NAMALWA (cell line): ENCODE measurements around the gene SMIM8.

ENCODE experiments used
- DNase-seq: peaks from one replicate; pipeline ENCODE4 v3.0.0-alpha.2; 2015; ENCODE audit warnings: low spot score

SMIM8 gene

DNA sequence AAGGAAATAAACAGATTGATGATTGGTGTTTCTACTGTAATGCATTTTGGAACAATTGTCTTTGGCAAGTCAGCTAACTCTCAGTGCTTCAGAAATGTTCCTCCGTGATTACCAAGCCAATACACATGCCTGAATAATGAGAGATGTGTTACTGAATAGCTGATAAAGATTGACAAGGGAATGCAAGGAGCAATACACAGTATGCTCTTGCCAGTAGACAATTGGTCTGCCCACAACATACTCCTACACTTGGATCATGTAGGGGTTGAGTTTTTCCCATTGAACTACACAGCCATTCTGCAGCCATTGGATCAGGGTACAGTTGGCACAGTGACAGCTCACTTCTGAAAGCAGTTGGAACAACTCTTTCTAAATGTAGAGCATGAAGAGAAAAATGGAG is 12.3 kb downstream of the SMIM8 start:
- DNase-seq = no peak

DNA sequence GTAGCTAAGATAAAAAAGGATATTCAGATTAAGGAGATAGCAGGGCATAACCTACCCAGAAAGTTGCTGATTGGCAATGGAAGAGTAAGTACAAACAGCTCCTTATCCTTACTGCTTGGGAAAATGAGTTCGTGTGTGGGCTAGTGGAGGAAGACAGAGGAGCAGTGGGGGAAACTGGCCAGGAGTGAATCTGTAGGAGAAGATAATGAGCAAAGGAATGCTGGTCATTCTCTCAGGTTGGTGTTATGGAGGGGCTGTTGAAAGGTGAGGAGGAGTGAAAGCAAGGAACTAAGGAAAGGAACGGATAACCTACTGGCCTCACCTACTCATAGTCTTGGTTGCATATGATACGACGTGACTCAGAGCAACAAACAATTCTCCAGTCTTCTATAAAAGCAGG is 14.0 kb downstream of the SMIM8 start:
- DNase-seq = no peak

DNA sequence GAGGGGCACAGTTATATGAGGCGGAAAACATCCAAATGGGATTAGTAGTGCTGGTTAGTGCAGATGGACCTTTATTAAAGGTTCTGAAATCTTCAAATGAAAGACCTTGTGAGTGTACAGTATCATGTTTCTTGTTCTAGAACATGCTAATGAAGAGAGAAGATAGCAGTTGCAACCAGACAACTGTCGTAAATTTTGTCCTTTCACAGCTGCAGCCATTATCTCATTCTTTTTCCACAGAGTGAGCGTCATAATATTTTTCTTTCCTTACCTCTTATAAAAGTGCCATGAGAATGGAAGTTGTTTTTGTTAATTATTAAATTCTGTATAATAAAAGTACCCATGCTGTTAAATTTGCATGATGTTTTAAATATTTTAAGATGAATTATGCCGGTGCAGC is 17.8 kb downstream of the SMIM8 start:
- no peak for DNase-seq

DNA sequence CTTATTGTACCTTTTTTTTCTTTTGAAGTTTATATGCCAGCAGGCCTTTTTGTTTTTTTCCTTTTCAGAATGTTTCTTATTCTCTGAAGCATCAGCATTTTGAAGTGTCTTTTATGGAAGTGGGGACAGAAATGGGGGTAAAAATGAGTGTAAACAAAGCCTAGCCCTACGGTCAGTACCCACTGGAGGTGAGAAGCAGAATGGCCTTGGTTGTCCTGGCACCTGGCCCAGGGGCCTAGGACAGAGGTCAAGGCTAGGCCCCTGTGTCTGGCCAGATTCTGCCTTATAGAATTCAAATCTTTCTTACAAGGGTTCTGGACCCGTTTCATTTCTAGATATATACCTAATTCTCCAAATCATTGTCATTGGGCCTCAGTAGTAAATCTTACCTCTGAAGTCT is 18.8 kb downstream of the SMIM8 start:
- DNase-seq = no peak

DNA sequence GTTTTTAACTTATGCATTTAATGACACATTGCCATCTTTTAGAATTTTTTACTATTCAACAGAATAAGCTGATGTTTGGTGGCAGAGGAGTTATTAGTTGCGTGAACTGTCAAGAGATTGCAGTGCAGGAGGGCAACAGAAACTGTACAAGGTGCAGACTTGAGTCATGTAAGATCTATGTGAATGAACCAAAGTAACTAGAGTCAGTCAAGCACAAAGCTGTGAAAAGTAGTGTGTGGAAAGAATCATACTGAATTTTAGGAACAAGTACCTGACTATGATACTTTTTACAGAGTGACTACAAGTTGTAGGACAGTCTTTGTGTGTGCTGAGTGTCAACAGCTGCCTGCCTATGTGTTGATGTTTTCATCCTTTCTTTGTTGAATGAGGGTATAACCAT is 19.5 kb downstream of the SMIM8 start:
- DNase-seq = no peak

DNA sequence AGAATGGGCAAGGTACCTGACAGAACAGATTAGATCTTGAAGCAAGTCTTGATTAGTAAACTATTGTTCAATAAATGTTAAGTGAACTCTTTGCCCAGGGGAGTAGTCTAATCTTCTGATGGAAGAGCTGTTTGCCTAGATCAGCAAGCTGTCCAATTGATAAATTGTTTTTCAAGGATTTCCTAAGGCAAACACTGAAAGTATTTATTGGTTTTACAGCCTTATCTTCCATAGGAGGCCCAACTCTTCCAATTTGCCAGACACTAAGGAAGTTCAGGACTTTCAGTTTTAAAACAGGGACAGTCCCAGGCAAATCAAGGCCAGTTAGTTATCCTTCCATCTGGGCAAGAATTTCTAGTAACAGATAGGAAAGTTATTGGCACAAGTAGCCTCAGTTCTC is 20.4 kb downstream of the SMIM8 start:
- no peak for DNase-seq

DNA sequence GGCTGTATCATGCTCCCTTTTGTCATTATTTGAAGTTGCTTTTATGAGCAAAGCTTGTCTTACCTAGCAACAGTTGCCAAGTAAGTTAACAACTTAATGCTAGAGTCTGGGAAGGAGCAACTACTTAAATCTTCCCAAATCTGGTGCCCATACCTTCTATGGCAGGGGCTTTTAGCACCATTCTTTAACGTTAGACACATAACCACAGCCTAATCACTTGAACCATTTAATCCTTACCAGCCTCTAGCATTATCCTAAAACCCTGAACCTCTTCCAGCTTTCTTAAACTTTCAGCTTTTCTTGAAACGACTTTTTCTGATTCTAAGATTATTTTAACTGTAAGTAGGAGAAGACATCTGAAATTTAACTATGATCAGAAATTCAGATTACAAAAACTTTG is 22.3 kb downstream of the SMIM8 start, which contains the start of gene C6orf163:
TSS of gene C6orf163 (plus strand) at position 83 of the 400 bp plus-strand sequence. CDS start at position 370, 287 bp downstream.
- no peak for DNase-seq

DNA sequence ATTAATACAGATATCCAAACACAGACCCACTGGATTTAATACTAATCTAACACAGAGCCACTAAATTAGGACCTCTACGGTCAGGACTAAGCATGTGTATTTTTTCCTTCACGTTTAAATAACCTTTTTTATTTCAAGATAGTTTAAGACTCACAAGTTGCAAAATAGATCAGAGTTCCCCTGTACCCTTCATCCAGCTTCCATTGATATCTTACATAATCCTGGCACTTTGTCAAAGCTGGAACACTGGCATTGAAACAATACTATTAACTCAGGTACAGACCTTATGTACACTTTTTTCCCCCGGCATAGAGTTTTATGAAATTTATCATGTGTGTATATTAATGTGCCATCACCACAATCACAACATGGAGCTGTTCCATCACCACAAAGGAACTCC is 24.3 kb downstream of the SMIM8 start:
- DNase-seq = no peak

DNA sequence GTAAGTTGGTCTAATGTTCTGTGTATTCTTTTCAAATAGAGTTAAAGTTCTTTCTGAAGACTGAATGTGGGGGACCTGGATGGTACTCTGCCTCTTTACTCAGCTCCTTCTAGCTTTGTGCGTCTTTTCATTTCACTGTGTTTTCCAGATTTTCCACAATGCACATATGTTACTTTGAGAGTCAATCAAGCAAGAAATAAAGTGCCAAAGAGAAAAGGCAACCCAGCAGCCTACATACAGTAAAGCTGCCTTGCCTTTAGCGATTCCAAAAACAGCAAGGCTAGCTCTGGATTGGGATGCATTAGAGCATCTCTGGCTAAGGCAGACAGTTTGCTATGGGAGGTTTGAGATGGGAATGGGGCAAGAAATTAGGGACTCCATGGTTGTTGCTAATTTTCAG is 27.5 kb downstream of the SMIM8 start:
- no peak for DNase-seq

DNA sequence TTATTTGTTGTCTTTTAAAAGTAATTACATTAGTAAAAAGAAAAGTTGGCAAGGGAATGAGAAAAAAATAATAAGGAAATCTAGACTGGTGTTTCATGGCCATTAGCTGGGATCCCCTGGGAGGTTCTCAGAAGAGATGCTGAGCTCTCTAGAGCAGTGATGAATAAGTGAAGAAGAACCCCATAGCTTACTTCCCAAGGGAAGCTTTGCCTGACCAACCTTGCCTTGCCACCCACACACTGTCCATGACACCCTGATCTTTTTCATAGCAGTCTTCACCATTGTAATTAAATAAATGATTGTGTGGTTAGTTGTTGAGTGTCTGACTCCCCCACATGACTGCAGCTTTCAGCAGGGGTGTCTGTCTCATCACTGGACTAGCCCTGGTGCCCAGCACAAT is 28.1 kb downstream of the SMIM8 start:
- no peak for DNase-seq

DNA sequence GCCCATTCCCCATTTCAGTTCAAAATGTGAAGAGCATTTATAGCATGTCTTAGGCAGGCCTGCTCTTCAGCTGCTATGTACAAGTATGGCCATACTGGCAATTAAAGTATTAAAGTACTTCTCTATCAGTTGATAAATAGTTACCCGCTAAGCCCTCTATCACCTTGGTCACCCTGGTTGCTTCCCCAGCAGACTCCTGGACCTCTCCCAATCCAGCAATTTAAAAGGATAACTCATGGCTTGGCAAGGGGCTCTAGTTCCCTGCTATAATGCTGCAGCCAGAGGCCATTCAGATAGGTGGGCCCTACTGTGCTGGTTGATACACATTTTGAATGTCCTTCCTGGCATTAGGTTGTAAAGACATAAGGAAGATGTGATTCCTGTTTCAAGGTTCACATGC is 29.2 kb downstream of the SMIM8 start:
- DNase-seq = no peak

DNA sequence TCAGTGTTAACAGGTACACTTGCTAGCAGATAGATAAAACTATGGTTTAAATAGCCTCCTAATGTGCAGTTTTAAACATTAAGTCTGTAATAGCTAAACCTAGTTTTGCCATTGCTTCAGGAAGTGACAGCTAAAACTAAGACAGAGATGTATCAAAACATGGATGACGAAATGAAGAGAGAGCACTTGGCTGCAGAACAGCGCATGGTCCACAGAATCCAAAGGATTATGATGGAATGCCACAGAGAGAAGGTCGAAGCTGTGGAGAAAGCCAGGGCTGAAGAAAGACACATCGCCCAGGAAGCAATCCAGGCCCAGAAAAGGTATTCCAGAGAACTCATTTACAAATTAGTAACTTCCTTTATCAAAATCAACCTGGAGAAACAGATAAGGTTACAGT is 33.8 kb downstream of the SMIM8 start:
- no peak for DNase-seq

DNA sequence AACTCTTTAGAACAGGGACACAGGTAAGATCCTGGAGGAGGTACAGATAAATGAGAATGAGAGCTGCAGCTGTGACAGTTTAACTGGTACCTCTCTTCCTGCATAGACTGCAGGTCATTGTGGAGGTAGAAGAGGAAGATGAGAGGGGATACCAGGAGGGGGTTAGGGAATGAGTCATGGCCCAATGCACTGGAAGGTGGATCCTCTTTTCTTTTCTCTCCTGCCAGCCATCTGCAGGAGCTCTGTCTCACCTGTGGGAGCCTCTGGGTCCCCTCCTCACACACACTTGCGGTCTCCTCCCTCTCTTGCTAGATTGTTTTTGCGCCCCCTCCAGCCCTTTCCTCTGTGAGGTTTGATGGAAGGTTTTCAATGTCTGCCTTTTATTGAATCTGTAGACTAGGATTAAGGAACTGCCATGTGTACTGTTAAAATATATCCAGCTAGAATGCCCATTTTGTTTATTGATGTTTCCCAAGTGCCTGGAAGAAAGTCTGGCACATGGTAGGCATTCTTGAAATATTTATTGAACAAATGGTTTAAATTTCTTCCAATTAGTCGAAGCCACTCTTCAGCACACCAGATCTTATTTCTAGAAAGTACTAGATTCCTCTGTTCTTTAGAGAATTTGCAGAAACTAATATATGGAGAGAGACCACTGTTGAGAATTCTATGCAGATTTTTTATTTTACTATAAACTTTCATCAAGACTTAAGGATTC is 35.2 kb downstream of the SMIM8 start:
- DNase-seq = no peak

DNA sequence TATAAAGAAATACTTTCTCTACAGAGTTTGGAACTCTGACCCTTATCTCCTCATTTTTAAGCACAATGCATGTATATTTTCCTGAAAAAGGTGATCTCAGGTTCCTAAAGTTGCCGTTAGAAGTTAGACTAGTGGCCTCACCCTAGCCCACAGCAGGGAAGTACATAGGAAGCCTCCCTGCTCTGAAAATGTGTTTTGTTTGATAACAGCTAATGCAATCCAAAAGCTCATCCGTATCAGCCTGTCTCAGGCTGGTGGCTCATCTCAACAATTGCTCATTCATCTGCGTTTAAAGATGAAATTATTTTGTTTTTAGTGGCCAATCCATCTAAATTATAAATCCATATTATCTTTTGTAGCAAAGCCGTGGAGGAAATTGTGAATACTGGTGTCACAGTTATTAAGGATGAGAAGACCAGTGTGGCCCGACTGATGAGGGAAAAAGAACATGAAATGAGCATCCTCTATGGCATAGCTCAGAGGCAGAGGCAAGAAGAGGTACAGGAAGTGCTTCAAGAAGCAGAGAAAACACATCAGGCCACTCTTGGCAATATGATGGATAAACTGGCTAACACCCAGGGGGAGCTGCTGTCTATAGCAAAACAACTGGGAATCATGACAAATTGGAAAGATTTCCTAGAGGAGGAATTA is 42.3 kb downstream of the SMIM8 start:
- DNase-seq = no peak

DNA sequence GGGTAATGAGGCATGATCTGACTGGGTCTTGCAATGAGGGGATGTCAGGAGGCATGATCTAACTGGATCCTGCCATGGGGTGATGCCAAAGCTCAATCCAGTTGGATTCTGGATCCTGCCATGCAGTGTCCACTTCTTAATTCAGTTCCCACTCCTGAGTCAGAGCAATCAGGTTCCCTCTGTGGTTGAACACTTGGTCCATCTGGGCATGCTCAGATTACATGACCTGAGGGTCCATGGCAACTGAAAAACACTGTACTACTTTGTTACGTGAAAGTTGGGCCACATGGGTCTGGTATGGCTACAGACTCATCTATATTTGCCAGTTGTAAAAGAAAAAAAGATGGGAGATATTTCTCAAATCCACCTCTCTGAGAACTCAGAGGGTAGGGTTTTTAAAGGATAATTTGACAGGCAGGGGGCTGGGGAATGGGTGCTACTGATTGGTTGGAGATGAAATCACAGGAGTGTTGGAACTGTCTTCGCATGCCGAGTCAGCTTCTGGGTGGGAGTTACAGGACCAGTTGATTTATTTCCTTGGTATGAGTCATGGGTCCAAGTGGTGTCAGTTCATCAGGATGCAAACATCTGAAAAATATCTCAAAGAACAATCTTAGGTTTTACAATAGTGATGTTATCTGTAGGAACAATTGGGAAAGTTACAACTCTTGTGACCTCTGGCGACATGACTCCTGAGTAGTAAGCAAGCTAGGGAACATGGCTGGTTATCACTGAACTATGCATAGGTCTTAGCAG is 43.9 kb downstream of the SMIM8 start:
- no peak for DNase-seq

DNA sequence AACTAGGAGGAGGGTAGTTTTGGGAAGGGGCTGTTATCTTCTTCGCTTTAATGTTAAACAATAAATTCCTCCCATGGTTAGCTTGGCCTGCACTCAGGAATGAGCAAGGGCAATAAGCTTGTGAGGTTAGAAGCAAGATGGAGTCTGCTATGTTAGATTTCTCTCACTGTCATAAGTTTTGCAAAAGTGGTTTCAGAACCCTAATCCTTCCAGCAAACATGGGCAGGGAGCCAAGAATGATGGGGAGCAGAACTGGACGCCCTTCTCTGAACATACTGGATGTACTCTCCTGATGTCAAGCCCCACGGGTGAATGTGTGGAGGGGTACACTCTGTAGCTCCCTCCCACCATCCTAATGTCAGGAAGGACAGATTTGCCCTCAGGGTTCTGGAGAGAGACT is 44.5 kb downstream of the SMIM8 start:
- no peak for DNase-seq

DNA sequence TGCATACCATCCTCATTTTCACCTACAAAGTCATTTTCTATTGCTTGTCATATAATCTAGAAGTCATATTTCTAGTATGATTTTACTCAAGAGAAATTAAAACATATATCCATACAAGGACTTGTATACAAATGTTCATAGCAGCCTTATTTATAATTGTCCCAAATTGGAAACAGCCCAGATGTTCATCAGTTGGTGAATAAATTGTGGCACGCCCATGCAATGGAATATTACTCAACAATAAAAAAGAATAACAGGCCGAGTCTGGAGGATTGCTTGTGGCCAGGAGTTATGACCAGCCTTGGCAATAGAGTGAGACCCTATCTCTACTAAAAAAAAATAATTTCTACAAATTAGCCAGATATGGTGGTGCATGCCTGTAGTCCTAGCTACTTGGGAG is 51.0 kb downstream of the SMIM8 start:
- DNase-seq = no peak

DNA sequence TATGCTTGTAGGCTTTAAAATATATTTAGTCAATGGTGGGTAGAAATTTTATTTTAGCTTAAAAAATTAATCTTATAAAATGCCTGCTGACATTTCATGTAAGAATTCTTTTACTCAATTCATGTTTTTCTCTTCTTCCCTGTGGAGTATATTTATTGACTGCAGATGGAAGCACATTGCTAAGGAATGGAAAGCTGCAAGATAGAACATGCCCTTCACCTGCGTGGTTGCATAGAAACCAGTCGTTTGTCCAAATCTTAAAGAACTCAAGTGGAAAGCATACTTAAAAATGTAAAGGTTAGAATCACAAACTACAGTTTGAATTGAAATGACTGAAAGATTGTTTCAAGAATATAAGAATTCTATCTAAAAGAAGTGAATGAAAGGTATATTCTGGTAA is 52.9 kb downstream of the SMIM8 start:
- no peak for DNase-seq

DNA sequence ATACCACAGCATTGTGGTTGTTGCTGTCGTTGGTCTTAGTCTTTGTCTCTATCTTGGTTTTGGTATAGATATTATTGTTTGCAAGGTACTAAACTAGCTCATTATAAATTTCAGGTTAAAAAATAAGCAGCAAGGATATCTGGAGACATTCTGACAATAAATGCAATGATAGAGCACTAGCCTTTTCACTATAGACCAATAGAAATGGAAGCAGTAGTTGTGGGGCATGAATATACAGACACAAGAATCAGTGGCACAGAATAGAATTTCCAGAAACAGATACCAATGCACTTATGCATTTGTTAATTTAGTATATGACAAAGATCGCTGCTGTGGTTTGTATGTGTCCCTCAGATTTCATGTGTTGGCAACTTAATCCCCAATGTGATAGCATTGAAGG is 54.3 kb downstream of the SMIM8 start:
- no peak for DNase-seq

DNA sequence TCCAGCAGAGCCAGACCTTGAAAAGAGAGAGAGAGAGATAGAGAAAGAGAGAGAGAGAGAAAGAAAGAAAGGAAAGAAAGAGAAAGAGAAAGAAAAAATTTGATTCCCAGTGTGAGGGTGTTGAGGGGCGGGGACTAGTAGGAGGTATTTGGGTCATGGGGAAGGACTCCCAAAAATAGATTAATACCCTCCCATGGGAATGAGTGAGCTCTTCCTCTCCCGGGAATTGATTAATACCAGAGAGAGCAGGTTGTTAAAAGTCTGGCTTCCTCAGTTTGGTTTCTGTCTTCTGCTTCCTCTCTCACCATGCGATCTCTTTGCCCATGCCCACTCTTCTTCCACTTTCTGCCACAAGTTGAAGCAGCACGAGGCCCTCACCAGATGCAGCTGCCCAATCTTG is 56.6 kb downstream of the SMIM8 start:
- DNase-seq = no peak

DNA sequence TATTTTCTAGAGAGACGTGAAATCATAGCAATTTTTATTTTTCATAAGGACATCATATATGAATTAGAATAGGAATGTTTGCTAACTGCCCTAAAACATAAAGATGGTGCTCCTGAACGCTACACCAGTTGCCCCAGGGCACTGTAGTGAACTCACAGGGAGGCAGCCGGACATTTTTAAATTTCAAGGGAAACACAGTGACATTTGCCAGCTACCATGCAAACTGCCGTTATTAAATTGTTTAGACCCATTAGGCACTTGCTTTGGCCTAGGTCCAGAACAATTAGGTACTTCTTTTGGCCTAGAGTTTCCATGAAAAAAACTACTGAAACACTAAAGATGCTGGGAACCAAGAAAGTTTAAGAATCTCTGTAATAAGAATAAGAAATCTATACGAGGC is 60.5 kb downstream of the SMIM8 start:
- DNase-seq = no peak

DNA sequence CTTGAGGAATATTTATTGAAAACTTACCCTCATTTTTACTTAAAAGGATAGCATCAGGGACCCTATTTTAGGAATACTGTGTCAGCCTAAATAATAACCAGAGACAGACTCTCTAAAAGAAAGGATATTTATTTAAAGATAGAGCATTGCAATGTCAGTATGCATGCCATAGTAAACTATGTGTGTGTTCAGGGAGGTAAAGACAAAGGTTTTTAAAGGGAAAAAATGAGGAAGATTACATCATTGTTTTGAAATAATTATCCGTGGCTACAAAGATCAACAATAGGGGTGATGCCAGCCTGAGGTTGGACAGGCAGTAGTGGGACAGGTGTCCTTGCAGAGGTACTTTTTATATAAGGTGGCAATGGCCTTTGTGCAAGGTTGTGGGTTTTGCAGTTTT is 61.6 kb downstream of the SMIM8 start:
- no peak for DNase-seq

DNA sequence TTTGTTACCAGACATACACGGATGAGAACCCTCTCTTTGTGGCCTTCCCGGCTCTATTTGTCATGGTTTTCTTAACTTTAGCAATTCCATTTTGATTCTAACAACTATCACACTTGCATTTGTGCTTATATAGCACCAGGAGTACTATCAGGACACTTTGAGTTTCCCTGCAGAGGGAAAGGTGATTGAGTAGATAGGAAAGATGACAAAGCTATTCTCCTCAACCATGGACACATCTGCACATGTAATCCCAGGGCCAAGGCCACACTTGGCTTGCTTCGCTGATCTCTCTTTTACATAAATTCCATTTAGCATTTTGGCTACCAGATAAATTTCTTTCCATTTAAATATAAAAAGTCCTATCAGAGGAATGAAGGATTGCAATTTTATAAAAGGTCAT is 62.1 kb downstream of the SMIM8 start:
- no peak for DNase-seq
